NCI-H446 (cell line): ENCODE measurements around the gene CKAP5.

Experiments
- DNase-seq, 2 experiments: peaks; one replicate each; lab custom pipeline; 2025; lab: John Stamatoyannopoulos, UW

CKAP5 gene

GRCh38 chr11:46845740-46846509, at the start of gene CKAP5:
CKAP5 (minus strand) TSS chr11:46846280; CDS start chr11:46821231, 25,049 bp downstream.
- peak; percentile 68 to 92 for DNase-seq

DNA sequence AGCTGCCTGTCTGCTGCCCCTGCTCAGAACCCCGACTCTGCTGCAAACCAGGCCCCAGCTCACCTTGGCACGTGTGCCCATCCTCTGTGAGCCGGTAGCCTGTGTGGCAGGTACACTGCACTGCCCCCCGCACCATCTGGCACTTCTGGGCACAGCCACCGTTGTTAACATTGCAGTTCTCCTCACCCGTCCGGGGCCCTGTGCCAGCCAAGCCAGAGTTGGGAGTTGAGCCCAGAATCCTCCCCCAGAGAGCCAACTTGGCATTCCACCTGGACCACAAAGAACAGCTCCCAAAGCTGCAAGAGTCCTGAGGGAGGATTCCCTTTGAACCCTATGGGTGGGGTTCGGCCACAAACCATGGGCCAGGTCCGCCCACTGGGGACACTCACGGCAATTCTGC, 49.7 kb upstream of the CKAP5 start:
- peak; percentile 90 to 97 for DNase-seq

- peak in 1 of 2 experiments; percentile 54 for DNase-seq
Observed at GRCh38 chr11:46894961-46895360, 48.9 kb upstream of the CKAP5 start.

DNA sequence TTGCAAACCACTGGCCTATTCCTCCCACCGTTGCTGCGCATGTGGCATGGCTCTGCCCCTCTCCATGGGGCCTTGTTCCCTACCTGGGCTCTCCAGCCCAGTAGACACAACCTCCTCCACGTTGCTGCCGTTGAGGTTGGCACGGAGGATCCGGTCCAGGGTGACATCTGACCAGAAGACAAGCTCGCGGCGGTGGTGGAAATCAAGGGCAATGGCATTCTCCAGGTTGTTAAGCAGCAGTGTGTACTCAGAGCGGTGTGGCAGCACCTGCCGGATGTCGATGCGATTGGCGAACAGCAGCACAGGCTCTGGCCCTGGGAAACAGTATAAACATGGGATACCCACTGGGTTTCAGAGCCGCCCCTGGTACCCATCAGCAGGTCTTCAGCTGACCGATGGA, 48.4 kb upstream of the CKAP5 start:
- no peak for DNase-seq

DNA sequence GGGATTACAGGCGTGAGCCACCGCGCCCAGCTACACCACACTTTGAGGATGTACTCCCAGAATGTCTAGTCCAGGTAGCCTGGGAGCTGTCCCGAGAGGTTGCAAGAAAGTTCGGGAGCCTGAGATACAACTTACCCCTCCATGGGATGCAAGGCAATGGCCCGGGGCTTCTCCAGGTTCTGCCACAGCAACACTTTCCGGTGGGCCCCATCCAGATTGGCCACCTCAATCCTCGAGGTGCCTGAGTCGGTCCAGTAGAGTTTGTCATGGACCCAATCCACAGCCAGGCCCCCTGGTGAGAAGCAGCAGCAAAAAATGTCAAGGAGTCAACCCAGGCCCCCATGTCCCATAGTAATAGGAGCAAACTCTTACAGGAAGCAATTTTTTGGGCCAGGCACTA, 46.8 kb upstream of the CKAP5 start:
- DNase-seq = no peak

GRCh38 chr11:46892109-46892508, 46.0 kb upstream of the CKAP5 start:
- no peak for DNase-seq

DNA sequence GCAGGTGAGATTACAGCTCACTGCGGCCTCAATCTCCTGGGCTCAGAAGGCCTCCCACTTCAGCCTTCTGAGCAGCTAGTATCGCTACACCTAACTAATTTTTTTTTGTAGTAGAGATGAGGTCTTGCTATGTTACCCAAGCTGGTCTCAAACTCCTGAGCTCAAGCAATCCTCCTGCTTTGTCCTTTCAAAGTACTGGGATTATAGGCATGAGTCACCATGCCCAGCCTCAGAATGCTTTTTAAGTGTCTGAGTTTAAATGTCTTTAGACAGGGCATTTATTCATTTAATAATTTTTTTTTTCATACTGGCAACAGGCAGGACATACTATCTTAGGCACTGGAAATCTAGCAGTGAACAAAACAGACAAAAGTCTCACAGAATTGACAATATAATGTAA, 44.6 kb upstream of the CKAP5 start:
- DNase-seq = no peak

GRCh38 chr11:46889689-46890475, 43.8 kb upstream of the CKAP5 start:
- peak; percentile 69 to 87 for DNase-seq

GRCh38 chr11:46889251-46889650, 43.2 kb upstream of the CKAP5 start:
- no peak for DNase-seq

GRCh38 chr11:46888636-46889035, 42.6 kb upstream of the CKAP5 start:
- DNase-seq = no peak

DNA sequence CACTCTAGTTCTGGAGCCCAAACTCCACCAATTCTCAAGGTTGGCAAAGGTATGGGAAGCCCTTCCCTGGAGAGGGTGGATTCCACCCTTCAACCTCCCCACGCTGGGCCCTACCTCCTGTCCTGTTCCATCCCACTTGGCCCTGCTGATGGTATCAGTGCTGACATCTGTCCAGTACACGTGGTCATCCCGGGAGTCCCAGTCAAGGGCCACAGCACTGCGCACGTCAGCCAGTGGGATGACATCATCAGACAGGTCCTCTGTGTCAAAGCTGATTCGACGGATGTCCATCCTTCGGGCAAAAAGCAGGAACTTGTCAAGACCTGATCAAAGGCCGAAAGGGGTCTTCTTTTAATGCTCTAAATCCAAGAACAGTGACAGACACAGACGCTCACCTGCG, 40.1 kb upstream of the CKAP5 start:
- no peak for DNase-seq

- DNase-seq = no peak
Observed at GRCh38 chr11:46879056-46879585, 33.0 kb upstream of the CKAP5 start.

DNA sequence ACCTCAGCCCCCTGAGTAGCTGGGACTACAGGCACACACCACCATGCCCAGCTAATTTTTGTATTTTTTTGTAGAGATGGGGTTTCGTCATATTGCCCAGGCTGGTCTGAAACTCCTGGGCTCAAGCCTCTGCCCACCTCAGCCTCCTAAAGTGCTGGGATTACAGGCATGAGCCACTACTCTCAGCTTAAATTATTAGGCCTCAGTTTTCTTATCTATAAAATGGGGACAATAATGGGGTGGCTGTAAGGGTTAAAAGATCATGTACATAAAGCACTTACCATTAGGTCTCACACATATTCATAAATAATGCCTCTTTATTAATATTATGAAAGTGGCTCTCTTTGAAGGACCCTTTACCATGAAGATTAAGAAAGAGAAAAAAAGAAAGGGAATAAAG, 31.5 kb upstream of the CKAP5 start:
- DNase-seq = no peak

DNA sequence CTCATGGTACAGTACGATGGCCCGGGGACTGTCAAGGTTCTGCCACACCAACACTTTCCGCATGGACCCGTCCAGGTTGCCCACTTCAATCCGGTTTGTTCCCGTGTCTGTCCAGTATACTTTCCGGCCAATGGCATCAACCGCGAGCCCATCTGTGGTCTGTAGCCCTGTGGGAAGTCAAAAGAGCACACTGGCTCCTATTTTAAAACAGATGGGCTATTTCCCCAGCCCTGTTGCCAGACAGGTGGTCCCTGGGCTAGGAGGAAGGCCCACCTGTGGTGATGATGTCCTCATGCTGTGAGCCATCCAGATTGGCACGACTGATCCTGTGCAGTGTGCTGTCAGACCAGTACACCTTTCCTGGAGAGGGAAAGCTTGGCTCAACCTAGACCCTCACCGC, 30.4 kb upstream of the CKAP5 start:
- no peak for DNase-seq

DNA sequence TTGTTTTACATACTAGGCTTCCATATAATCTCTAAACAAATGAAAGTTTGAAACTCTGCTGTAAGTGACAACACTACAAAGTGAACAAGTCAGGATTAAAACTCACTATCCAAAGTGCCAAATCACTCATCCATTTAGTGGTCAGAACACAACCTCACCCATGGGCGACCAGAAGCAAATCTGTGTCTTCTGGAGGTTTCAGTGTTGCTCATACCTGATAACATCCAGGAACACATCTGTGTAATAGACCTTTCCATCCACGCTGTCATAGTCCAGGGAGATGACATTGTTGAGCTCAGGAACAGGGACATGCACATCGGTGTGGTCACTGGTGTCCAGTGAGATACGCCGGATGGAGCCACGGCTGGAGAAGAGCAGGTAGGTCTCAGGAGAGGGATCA, 28.5 kb upstream of the CKAP5 start:
- DNase-seq = no peak

DNA sequence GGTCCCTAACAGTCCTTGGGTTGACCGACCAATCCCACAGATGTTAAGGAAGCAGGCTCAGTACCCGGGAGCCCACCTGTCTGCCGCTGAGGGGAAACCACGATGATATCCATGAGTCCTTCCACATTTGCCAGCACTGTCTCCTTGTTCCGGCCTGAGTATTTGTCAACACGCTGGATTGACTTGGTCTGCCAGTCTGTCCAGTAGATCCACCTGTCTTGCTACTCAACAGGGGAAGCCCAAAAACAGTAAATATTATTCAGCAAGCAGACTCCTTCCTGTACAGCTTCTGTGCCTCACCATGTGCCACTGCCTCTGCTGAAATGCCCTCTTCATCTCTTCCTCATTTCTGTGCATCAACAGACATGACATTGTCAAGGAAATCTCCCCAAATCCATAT, 22.8 kb upstream of the CKAP5 start:
- DNase-seq = no peak

DNA sequence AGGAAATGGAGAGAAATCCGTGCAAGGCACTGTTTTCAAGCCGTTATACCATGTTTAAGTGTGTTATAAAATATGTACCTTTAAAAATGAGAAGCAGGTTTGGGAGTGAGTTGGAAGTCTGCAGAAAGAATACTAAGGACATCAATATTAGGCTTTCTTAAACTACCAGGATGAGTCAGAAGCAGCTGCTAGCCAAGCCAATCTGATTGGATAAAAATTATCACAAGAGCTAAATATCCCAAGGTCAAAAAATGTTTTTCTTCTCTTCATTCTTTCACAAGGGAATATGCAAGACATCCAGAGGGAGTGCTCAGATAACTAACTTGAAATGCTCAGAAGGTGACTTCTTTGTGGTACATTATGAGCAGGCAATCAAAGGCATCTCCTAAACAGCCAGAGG, 19.3 kb upstream of the CKAP5 start:
- DNase-seq = no peak

GRCh38 chr11:46860218-46860617, 14.1 kb upstream of the CKAP5 start:
- no peak for DNase-seq

GRCh38 chr11:46858920-46859546, 13.0 kb upstream of the CKAP5 start:
- no peak for DNase-seq

GRCh38 chr11:46857666-46858065, 11.6 kb upstream of the CKAP5 start:
- no peak for DNase-seq

GRCh38 chr11:46856605-46857343, 10.7 kb upstream of the CKAP5 start:
- DNase-seq = no peak

GRCh38 chr11:46855863-46856262, 9.8 kb upstream of the CKAP5 start:
- no peak for DNase-seq
